Glutamatergic neuron (in vitro differentiated cells): ENCODE results near the gene UTRN. TPM values are rescaled to one million over a fixed set of nuclear protein-coding genes. Genes with fewer than 3 reads are reported as not detected.

Experiments
- DNase-seq: peaks from one replicate; pipeline ENCODE4 v3.0.0; 2022
- H3K27ac Mint-ChIP-seq: one replicate; pipeline ENCODE4 v1.8.0; 2020; ENCODE audit warnings: mild to moderate bottlenecking, mixed read lengths, inconsistent platforms; ENCODE audit not compliant: unreplicated experiment
- H3K27me3 Mint-ChIP-seq: one replicate; pipeline ENCODE4 v1.8.0; 2020; ENCODE audit warnings: mild to moderate bottlenecking, moderate library complexity, mixed read lengths, inconsistent platforms; ENCODE audit not compliant: unreplicated experiment
- H3K36me3 Mint-ChIP-seq: one replicate; pipeline ENCODE4 v1.8.0; 2020; ENCODE audit warnings: mild to moderate bottlenecking, mixed read lengths, inconsistent platforms; ENCODE audit not compliant: unreplicated experiment
- H3K4me1 Mint-ChIP-seq: one replicate; pipeline ENCODE4 v1.8.0; 2020; ENCODE audit warnings: mild to moderate bottlenecking, low read depth, mixed read lengths, inconsistent platforms; ENCODE audit not compliant: unreplicated experiment
- H3K4me3 Mint-ChIP-seq: one replicate; pipeline ENCODE4 v1.8.0; 2020; ENCODE audit warnings: mild to moderate bottlenecking, mixed read lengths, inconsistent platforms; ENCODE audit not compliant: unreplicated experiment
- H3K9me3 Mint-ChIP-seq: one replicate; pipeline ENCODE4 v1.8.0; 2020; ENCODE audit warnings: mild to moderate bottlenecking, moderate library complexity, mixed read lengths, inconsistent platforms; ENCODE audit not compliant: unreplicated experiment
- CTCF ChIP-seq: fragments of 200-600 bp; sonication (generic); IDR thresholded peaks from one replicate; pipeline ENCODE4 v1.5.0; 2021; ENCODE audit not compliant: partially characterized antibody, unreplicated experiment
- total RNA-seq: library from RNA; stranded (reverse); fragmentation: NEBNext Ultra II Directional; extraction: Animal tissue kit (Norgen Biotek cat#: 25700); gene quantifications from one replicate; pipeline ENCODE4 v1.2.1, GENCODE V29; 2021; ENCODE audit not compliant: unreplicated experiment

The UTRN gene
- total RNA-seq, 1 donor from 2014 or later, result 24.3 TPM

- H3K27me3 Mint-ChIP-seq, result peaks cover 2% of the 10 kb centered on the region
These were observed 22.7 kb downstream of the UTRN start for GRCh38 chr6:144307880-144308279.

GRCh38 chr6:144310765-144311164 lies 25.6 kb downstream of the UTRN start:
- no peak for DNase-seq
- no peaks in the 10 kb centered on the region for H3K36me3 Mint-ChIP-seq
- H3K27me3 Mint-ChIP-seq, result peaks cover 5% of the 10 kb centered on the region
- no peak overlapping the region for H3K4me3 Mint-ChIP-seq
- no peak for TF ChIP-seq CTCF
- no peaks in the 10 kb centered on the region for H3K9me3 Mint-ChIP-seq
- no peaks in the 10 kb centered on the region for H3K4me1 Mint-ChIP-seq
- no peak overlapping the region for H3K27ac Mint-ChIP-seq

More at GRCh38 chr6:144307880-144308279, 22.7 kb downstream of the UTRN start:
- DNase-seq, result no peak
- H3K27ac Mint-ChIP-seq, result no peak overlapping the region
- TF ChIP-seq CTCF, result no peak
- H3K9me3 Mint-ChIP-seq, result no peaks in the 10 kb centered on the region
- H3K36me3 Mint-ChIP-seq, result no peaks in the 10 kb centered on the region
- no peaks in the 10 kb centered on the region for H3K4me1 Mint-ChIP-seq
- H3K4me3 Mint-ChIP-seq, result no peak overlapping the region

- Mint-ChIP-seq H3K9me3 (no peaks in the 10 kb centered on the region), H3K27me3 (peaks cover 2% of the 10 kb centered on the region), H3K36me3 (no peaks in the 10 kb centered on the region), H3K4me3 (no peak overlapping the region), H3K27ac (no peak overlapping the region), H3K4me1 (no peaks in the 10 kb centered on the region)
- TF ChIP-seq CTCF, result no peak
- DNase-seq, result no peak
These were observed 26.2 kb downstream of the UTRN start for GRCh38 chr6:144311361-144311760.

- peaks cover 2% of the 10 kb centered on the region for H3K27me3 Mint-ChIP-seq
- no peak for DNase-seq
- no peaks in the 10 kb centered on the region for H3K36me3 Mint-ChIP-seq
- H3K27ac Mint-ChIP-seq, result no peak overlapping the region
- H3K9me3 Mint-ChIP-seq, result no peaks in the 10 kb centered on the region
- TF ChIP-seq CTCF, result no peak
- no peaks in the 10 kb centered on the region for H3K4me1 Mint-ChIP-seq
- H3K4me3 Mint-ChIP-seq, result no peak overlapping the region
These were observed 28.9 kb downstream of the UTRN start for GRCh38 chr6:144314003-144314485.

- H3K4me1 Mint-ChIP-seq, result no peaks in the 10 kb centered on the region
- H3K36me3 Mint-ChIP-seq, result no peaks in the 10 kb centered on the region
- peaks cover 2% of the 10 kb centered on the region for H3K27me3 Mint-ChIP-seq
- H3K27ac Mint-ChIP-seq, result no peak overlapping the region
- H3K9me3 Mint-ChIP-seq, result no peaks in the 10 kb centered on the region
- no peak for TF ChIP-seq CTCF
- no peak for DNase-seq
- no peak overlapping the region for H3K4me3 Mint-ChIP-seq
These were observed 29.4 kb downstream of the UTRN start for GRCh38 chr6:144314562-144314961.
